Measurements from ENCODE around the gene LEFTY2. TPM values are rescaled to one million over a fixed set of nuclear protein-coding genes. Genes with fewer than 3 reads are reported as not detected.
"Not testable (repeated sequence)": the region's sequence is repeated elsewhere in the genome, so short reads cannot be mapped to it uniquely, and the experiment has no call there.

LEFTY2 gene
- polyA plus RNA-seq, 1 donor from 2014 or later = not detected

DNA sequence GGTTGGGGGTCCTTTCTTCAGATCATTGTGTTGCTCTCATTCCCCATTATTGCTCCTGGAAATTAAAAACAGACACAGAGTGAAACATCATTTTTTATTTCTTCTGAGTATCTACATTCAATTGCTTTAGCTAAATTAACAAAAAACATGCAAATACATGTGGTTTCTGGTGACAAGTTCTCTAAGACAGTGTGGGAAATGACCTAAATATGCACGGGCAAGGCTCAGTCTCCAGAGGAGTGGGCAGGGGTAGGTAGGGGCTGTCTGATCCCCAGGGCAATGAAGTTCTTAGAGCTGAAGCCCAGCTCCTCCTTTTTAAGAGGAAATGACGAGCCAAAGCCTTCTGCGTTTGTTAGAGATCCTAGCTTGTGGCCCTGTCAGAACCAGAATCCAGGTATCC, 4.5 kb downstream of the LEFTY2 start:
- H3K9me2 ChIP-seq (ENCODE audit: insufficient read depth, low read length) = no peaks in the 10 kb centered on the region
- H3K4me2 ChIP-seq (ENCODE audit: low read length) = no peak overlapping the region
- no peaks in the 10 kb centered on the region for H3K79me2 ChIP-seq (replicated peaks; ENCODE audit: insufficient read depth, low read length)
- no peaks in the 10 kb centered on the region for H3F3A ChIP-seq (ENCODE audit: insufficient read depth, low read length, poor library complexity, severe bottlenecking)
- H3K9me3 ChIP-seq (ENCODE audit: low read length) = no peaks in the 10 kb centered on the region
- H3K4me3 ChIP-seq (ENCODE audit: low read length) = no peak overlapping the region
- no peak for TF ChIP-seq MXI1 (conservative IDR thresholded peaks at IDR 0.05; ENCODE audit: poor library complexity, severe bottlenecking)
- TF ChIP-seq TAF1 (IDR thresholded peaks at IDR 0.05; ENCODE audit: low read depth) = no peak
- TF ChIP-seq EZH2 (IDR thresholded peaks at IDR 0.05; ENCODE audit: borderline replicate concordance, insufficient read depth, low read length, poor library complexity, severe bottlenecking) = no peak
- TF ChIP-seq SMC3 (conservative IDR thresholded peaks at IDR 0.05; ENCODE audit: poor library complexity) = no peak
- no peak for TF ChIP-seq EP300 (conservative IDR thresholded peaks at IDR 0.05; ENCODE audit: poor library complexity, severe bottlenecking)
- TF ChIP-seq RAD21 (conservative IDR thresholded peaks at IDR 0.05) = no peak
- TF ChIP-seq, protein P1, sequence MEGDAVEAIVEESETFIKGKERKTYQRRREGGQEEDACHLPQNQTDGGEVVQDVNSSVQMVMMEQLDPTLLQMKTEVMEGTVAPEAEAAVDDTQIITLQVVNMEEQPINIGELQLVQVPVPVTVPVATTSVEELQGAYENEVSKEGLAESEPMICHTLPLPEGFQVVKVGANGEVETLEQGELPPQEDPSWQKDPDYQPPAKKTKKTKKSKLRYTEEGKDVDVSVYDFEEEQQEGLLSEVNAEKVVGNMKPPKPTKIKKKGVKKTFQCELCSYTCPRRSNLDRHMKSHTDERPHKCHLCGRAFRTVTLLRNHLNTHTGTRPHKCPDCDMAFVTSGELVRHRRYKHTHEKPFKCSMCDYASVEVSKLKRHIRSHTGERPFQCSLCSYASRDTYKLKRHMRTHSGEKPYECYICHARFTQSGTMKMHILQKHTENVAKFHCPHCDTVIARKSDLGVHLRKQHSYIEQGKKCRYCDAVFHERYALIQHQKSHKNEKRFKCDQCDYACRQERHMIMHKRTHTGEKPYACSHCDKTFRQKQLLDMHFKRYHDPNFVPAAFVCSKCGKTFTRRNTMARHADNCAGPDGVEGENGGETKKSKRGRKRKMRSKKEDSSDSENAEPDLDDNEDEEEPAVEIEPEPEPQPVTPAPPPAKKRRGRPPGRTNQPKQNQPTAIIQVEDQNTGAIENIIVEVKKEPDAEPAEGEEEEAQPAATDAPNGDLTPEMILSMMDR (IDR thresholded peaks at IDR 0.05; ENCODE audit: poor library complexity, severe bottlenecking) = no peak
- no peak for TF ChIP-seq POLR2AphosphoS5 (IDR thresholded peaks at IDR 0.05)
- TF ChIP-seq REST (IDR thresholded peaks at IDR 0.05; ENCODE audit: borderline replicate concordance) = no peak
- no peaks in the 10 kb centered on the region for H3K27me3 ChIP-seq (ENCODE audit: insufficient read depth, low read depth, low read length)
- no peak overlapping the region for H2AFZ ChIP-seq (ENCODE audit: low read depth, low read length)
- H3K27ac ChIP-seq (ENCODE audit: low read length) = no peak overlapping the region
- H3K36me3 ChIP-seq (ENCODE audit: insufficient read depth, low read length) = no peaks in the 10 kb centered on the region
- no peak overlapping the region for H3K9ac ChIP-seq (ENCODE audit: low read length)
- H4K20me1 ChIP-seq (ENCODE audit: insufficient read depth) = no peaks in the 10 kb centered on the region

GRCh38 chr1:225936086-225936485, 4.9 kb downstream of the LEFTY2 start:
- not testable (repeated sequence) for H3K4me3 ChIP-seq (ENCODE audit: low read length); H3K79me2 ChIP-seq (replicated peaks; ENCODE audit: insufficient read depth, low read length); H3K4me2 ChIP-seq (ENCODE audit: low read length); H3K9me2 ChIP-seq (ENCODE audit: insufficient read depth, low read length); H3K27me3 ChIP-seq (ENCODE audit: insufficient read depth, low read depth, low read length); H3F3A ChIP-seq (ENCODE audit: insufficient read depth, low read length, poor library complexity, severe bottlenecking); H3K27ac ChIP-seq (ENCODE audit: low read length); H3K9me3 ChIP-seq (ENCODE audit: low read length); H4K20me1 ChIP-seq (ENCODE audit: insufficient read depth); H3K36me3 ChIP-seq (ENCODE audit: insufficient read depth, low read length); H3K9ac ChIP-seq (ENCODE audit: low read length); H2AFZ ChIP-seq (ENCODE audit: low read depth, low read length)

GRCh38 chr1:225934711-225935110, 6.3 kb downstream of the LEFTY2 start:
- Histone ChIP-seq H4K20me1 (ENCODE audit: insufficient read depth) (no peaks in the 10 kb centered on the region), H3K27ac (ENCODE audit: low read length) (no peak overlapping the region), H3K27me3 (ENCODE audit: insufficient read depth, low read depth, low read length) (no peaks in the 10 kb centered on the region), H3K36me3 (ENCODE audit: insufficient read depth, low read length) (no peaks in the 10 kb centered on the region), H3K9me3 (ENCODE audit: low read length) (no peaks in the 10 kb centered on the region), H3K9ac (ENCODE audit: low read length) (no peak overlapping the region), H2AFZ (ENCODE audit: low read depth, low read length) (no peak overlapping the region), H3K4me2 (ENCODE audit: low read length) (no peak overlapping the region), H3F3A (ENCODE audit: insufficient read depth, low read length, poor library complexity, severe bottlenecking) (no peaks in the 10 kb centered on the region), H3K9me2 (ENCODE audit: insufficient read depth, low read length) (no peaks in the 10 kb centered on the region), H3K4me3 (ENCODE audit: low read length) (no peak overlapping the region), H3K79me2 (replicated peaks; ENCODE audit: insufficient read depth, low read length) (no peaks in the 10 kb centered on the region)
- TF ChIP-seq POLR2AphosphoS5 (IDR thresholded peaks at IDR 0.05) (no peak), EZH2 (IDR thresholded peaks at IDR 0.05; ENCODE audit: borderline replicate concordance, insufficient read depth, low read length, poor library complexity, severe bottlenecking) (no peak), SMC3 (conservative IDR thresholded peaks at IDR 0.05; ENCODE audit: poor library complexity) (no peak), RAD21 (conservative IDR thresholded peaks at IDR 0.05) (no peak), REST (IDR thresholded peaks at IDR 0.05; ENCODE audit: borderline replicate concordance) (no peak), MXI1 (conservative IDR thresholded peaks at IDR 0.05; ENCODE audit: poor library complexity, severe bottlenecking) (no peak), TAF1 (IDR thresholded peaks at IDR 0.05; ENCODE audit: low read depth) (no peak), EP300 (conservative IDR thresholded peaks at IDR 0.05; ENCODE audit: poor library complexity, severe bottlenecking) (no peak)
- TF ChIP-seq, protein P1 (IDR thresholded peaks at IDR 0.05; ENCODE audit: poor library complexity, severe bottlenecking) = no peak

Measured in neural cell (in vitro differentiated cells).